ENCODE results near the gene GASK1A.

GASK1A gene

GRCh38 chr3:43009547-43009946 is 30.4 kb downstream of the GASK1A start:
- DNase-seq (ENCODE audit: extremely low read depth, low read depth) = no peak
- peak; percentile 4 for TF ChIP-seq CTCF (IDR thresholded peaks at IDR 0.05; ENCODE audit: low read depth, low read length, missing control alignments)
- no peak overlapping the region for H3K4me3 ChIP-seq (replicated peaks; ENCODE audit: low read depth, low read length)

GRCh38 chr3:43010638-43011037 is 31.5 kb downstream of the GASK1A start:
- no peak for DNase-seq (ENCODE audit: extremely low read depth, low read depth)
- TF ChIP-seq CTCF (IDR thresholded peaks at IDR 0.05; ENCODE audit: low read depth, low read length, missing control alignments) = no peak
- H3K4me3 ChIP-seq (replicated peaks; ENCODE audit: low read depth, low read length) = no peak overlapping the region

GRCh38 chr3:43011638-43012037 is 32.5 kb downstream of the GASK1A start:
- H3K4me3 ChIP-seq (replicated peaks; ENCODE audit: low read depth, low read length) = no peak overlapping the region
- TF ChIP-seq CTCF (IDR thresholded peaks at IDR 0.05; ENCODE audit: low read depth, low read length, missing control alignments) = no peak
- DNase-seq (ENCODE audit: extremely low read depth, low read depth) = no peak

- H3K4me3 ChIP-seq (replicated peaks; ENCODE audit: low read depth, low read length) = no peak overlapping the region
- no peak for TF ChIP-seq CTCF (IDR thresholded peaks at IDR 0.05; ENCODE audit: low read depth, low read length, missing control alignments)
- DNase-seq (ENCODE audit: extremely low read depth, low read depth) = no peak
Measured at GRCh38 chr3:43012174-43012573, 33.1 kb downstream of the GASK1A start.

GRCh38 chr3:43013256-43013655 is 34.1 kb downstream of the GASK1A start:
- no peak for DNase-seq (ENCODE audit: extremely low read depth, low read depth)
- no peak for TF ChIP-seq CTCF (IDR thresholded peaks at IDR 0.05; ENCODE audit: low read depth, low read length, missing control alignments)
- H3K4me3 ChIP-seq (replicated peaks; ENCODE audit: low read depth, low read length) = no peak overlapping the region

GRCh38 chr3:43013743-43014155 is 34.6 kb downstream of the GASK1A start:
- no peak for TF ChIP-seq CTCF (IDR thresholded peaks at IDR 0.05; ENCODE audit: low read depth, low read length, missing control alignments)
- no peak for DNase-seq (ENCODE audit: extremely low read depth, low read depth)
- no peak overlapping the region for H3K4me3 ChIP-seq (replicated peaks; ENCODE audit: low read depth, low read length)

- no peak overlapping the region for H3K4me3 ChIP-seq (replicated peaks; ENCODE audit: low read depth, low read length)
- DNase-seq (ENCODE audit: extremely low read depth, low read depth) = no peak
- no peak for TF ChIP-seq CTCF (IDR thresholded peaks at IDR 0.05; ENCODE audit: low read depth, low read length, missing control alignments)
Measured at GRCh38 chr3:43014241-43014640, 35.1 kb downstream of the GASK1A start.
